SK-N-MC (cell line): ENCODE results near the gene ANKMY1.

Experiments
- DNase-seq: peaks from one replicate; pipeline ENCODE4 v3.0.0-alpha.2; 2011; ENCODE audit warnings: low read depth, low spot score
- H3K27ac ChIP-seq: fragments of 200-600 bp; sonication (generic); 2 replicates; pipeline ENCODE4 v1.5.1; 2016; ENCODE audit warnings: mixed run types
- H3K36me3 ChIP-seq: fragments of 200-600 bp; sonication (generic); 2 replicates; pipeline ENCODE4 v1.6.1; 2017; ENCODE audit warnings: antibody characterized with exemption, low read length, mixed read lengths; ENCODE audit not compliant: insufficient read depth
- H3K4me3 ChIP-seq: fragments of 200-600 bp; sonication (generic); 2 replicates; pipeline ENCODE4 v1.5.1; 2016
- H3K9ac ChIP-seq: fragments of 200-600 bp; sonication (generic); 2 replicates; pipeline ENCODE4 v1.8.0; 2017; ENCODE audit warnings: mixed run types, mixed read lengths; ENCODE audit not compliant: insufficient read length
- H3K9me3 ChIP-seq: fragments of 200-600 bp; sonication (generic); 2 replicates; pipeline ENCODE4 v1.6.1; 2017; ENCODE audit warnings: low read depth, mild to moderate bottlenecking, antibody characterized with exemption, low read length, moderate library complexity, mixed read lengths
- EZH2 ChIP-seq: fragments of 200-600 bp; sonication (generic); IDR thresholded peaks from one replicate; pipeline ENCODE4 v1.6.1; 2017; ENCODE audit warnings: antibody characterized with exemption
- FOXP2 ChIP-seq: optimal IDR thresholded peaks from 2 replicates; pipeline ENCODE3; 2011; ENCODE audit warnings: mild to moderate bottlenecking, moderate library complexity; ENCODE audit not compliant: insufficient read depth; ENCODE audit errors: extremely low read length, control extremely low read depth
- POLR2AphosphoS5 ChIP-seq: IDR thresholded peaks from 2 replicates; pipeline ENCODE4 v1.6.1; 2012; ENCODE audit warnings: mild to moderate bottlenecking, low read depth, low read length, borderline replicate concordance

The ANKMY1 gene

GRCh38 chr2:240601831-240602160 lies 44.0 kb upstream of the ANKMY1 start:
- no peak for TF ChIP-seq EZH2
- no peak for TF ChIP-seq POLR2AphosphoS5
- TF ChIP-seq FOXP2 = no peak
- DNase-seq = no peak
- Histone ChIP-seq H3K9me3 (no peaks in the 10 kb centered on the region), H3K27ac (no peak overlapping the region), H3K36me3 (no peaks in the 10 kb centered on the region), H3K9ac (no peak overlapping the region), H3K4me3 (no peak overlapping the region)

- H3K9ac ChIP-seq = no peak overlapping the region
- H3K27ac ChIP-seq = no peak overlapping the region
- no peaks in the 10 kb centered on the region for H3K36me3 ChIP-seq
- no peak overlapping the region for H3K4me3 ChIP-seq
- H3K9me3 ChIP-seq = no peaks in the 10 kb centered on the region
- no peak for DNase-seq
- TF ChIP-seq POLR2AphosphoS5 (no peak), FOXP2 (no peak), EZH2 (no peak)
Measured at GRCh38 chr2:240601061-240601830, 43.5 kb upstream of the ANKMY1 start.

- Histone ChIP-seq H3K9ac (no peak overlapping the region), H3K36me3 (no peaks in the 10 kb centered on the region), H3K4me3 (no peak overlapping the region), H3K27ac (no peak overlapping the region), H3K9me3 (no peaks in the 10 kb centered on the region)
- no peak for TF ChIP-seq FOXP2
- no peak for TF ChIP-seq EZH2
- TF ChIP-seq POLR2AphosphoS5 = no peak
- DNase-seq = no peak
Measured at GRCh38 chr2:240600451-240600961, 42.7 kb upstream of the ANKMY1 start.

- H3K9ac ChIP-seq = no peak overlapping the region
- no peak for TF ChIP-seq POLR2AphosphoS5
- TF ChIP-seq FOXP2 = no peak
- no peak for TF ChIP-seq EZH2
- H3K4me3 ChIP-seq = no peak overlapping the region
- H3K9me3 ChIP-seq = no peaks in the 10 kb centered on the region
- H3K36me3 ChIP-seq = no peaks in the 10 kb centered on the region
- H3K27ac ChIP-seq = no peak overlapping the region
- no peak for DNase-seq
Measured at GRCh38 chr2:240599141-240599583, 41.4 kb upstream of the ANKMY1 start.

- Histone ChIP-seq H3K9ac (no peak overlapping the region), H3K9me3 (no peaks in the 10 kb centered on the region), H3K4me3 (no peak overlapping the region), H3K27ac (no peak overlapping the region), H3K36me3 (no peaks in the 10 kb centered on the region)
- no peak for TF ChIP-seq EZH2
- no peak for TF ChIP-seq POLR2AphosphoS5
- TF ChIP-seq FOXP2 = no peak
- no peak for DNase-seq
Measured at GRCh38 chr2:240598311-240598911, 40.6 kb upstream of the ANKMY1 start.

GRCh38 chr2:240597419-240598181 lies 39.8 kb upstream of the ANKMY1 start:
- no peak for TF ChIP-seq FOXP2
- no peak for TF ChIP-seq POLR2AphosphoS5
- TF ChIP-seq EZH2 = no peak
- Histone ChIP-seq H3K36me3 (no peaks in the 10 kb centered on the region; the same call in 1 of the 2 replicates), H3K27ac (no peak overlapping the region), H3K9me3 (no peaks in the 10 kb centered on the region), H3K4me3 (no peak overlapping the region), H3K9ac (no peak overlapping the region)
- no peak for DNase-seq

- no peaks in the 10 kb centered on the region for H3K9me3 ChIP-seq
- no peak for DNase-seq
- H3K27ac ChIP-seq = no peak overlapping the region
- no peak overlapping the region for H3K9ac ChIP-seq
- H3K36me3 ChIP-seq = no peaks in the 10 kb centered on the region; the same call in 1 of the 2 replicates
- TF ChIP-seq EZH2 (no peak), FOXP2 (no peak), POLR2AphosphoS5 (no peak)
- no peak overlapping the region for H3K4me3 ChIP-seq
Measured at GRCh38 chr2:240597054-240597418, 39.2 kb upstream of the ANKMY1 start.

GRCh38 chr2:240596491-240596931 lies 38.7 kb upstream of the ANKMY1 start:
- H3K4me3 ChIP-seq = no peak overlapping the region
- no peak for DNase-seq
- no peaks in the 10 kb centered on the region; the same call in 1 of the 2 replicates for H3K36me3 ChIP-seq
- no peak for TF ChIP-seq FOXP2
- TF ChIP-seq POLR2AphosphoS5 = no peak
- TF ChIP-seq EZH2 = no peak
- H3K27ac ChIP-seq = no peak overlapping the region
- no peaks in the 10 kb centered on the region for H3K9me3 ChIP-seq
- no peak overlapping the region for H3K9ac ChIP-seq

GRCh38 chr2:240596080-240596460 lies 38.3 kb upstream of the ANKMY1 start:
- H3K9me3 ChIP-seq = no peaks in the 10 kb centered on the region
- H3K27ac ChIP-seq = no peak overlapping the region
- no peaks in the 10 kb centered on the region; the same call in 1 of the 2 replicates for H3K36me3 ChIP-seq
- TF ChIP-seq EZH2 = no peak
- TF ChIP-seq FOXP2 = no peak
- no peak for TF ChIP-seq POLR2AphosphoS5
- no peak overlapping the region for H3K4me3 ChIP-seq
- H3K9ac ChIP-seq = no peak overlapping the region
- DNase-seq = no peak
